Measurements from ENCODE around the gene FAM217A.

- TF ChIP-seq CTCF (IDR thresholded peaks at IDR 0.05; ENCODE audit: low read length) (no peak), EZH2 (IDR thresholded peaks at IDR 0.05; ENCODE audit: borderline replicate concordance, low read length) (no peak)
Measured at GRCh38 chr6:4069199-4069598, 9.7 kb downstream of the FAM217A start.

Data from OCI-LY1 (cell line).